HTR-8/SVneo (cell line): ENCODE data around the gene CYP4F3.
"Not testable (repeated sequence)": the region's sequence is repeated elsewhere in the genome, so short reads cannot be mapped to it uniquely, and the experiment has no call there.

ENCODE experiments used
- DNase-seq: peaks from one replicate; pipeline ENCODE4 v3.0.0; 2011; ENCODE audit warnings: low spot score, mixed read lengths; ENCODE audit not compliant: insufficient read length
- FAIRE-seq: peaks from 2 replicates; lab custom pipeline; 2011; peaks lifted over from hg19 to GRCh38; lab: Jason Lieb, UNC

CYP4F3 gene

DNA sequence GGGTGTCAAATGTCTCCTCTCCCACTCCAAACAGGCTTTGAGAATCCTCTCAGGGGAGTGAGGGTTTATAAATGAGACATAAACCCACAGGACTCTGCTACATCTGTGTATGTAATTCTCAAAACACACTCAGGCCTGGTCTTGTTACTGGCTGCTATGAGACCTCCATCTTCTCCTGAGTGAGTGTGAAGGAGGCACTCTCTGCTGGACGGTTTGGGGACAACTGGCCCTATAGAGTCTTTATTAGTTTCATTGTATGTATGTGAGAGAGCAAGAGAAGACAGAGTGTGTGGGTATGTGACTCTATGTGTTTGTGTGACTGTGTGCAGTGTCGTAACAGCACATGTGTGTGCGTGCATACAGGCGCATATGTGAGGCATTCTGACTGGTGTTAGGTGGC is 22.6 kb downstream of the CYP4F3 start:
- DNase-seq (no peak), FAIRE-seq (no peak)

DNA sequence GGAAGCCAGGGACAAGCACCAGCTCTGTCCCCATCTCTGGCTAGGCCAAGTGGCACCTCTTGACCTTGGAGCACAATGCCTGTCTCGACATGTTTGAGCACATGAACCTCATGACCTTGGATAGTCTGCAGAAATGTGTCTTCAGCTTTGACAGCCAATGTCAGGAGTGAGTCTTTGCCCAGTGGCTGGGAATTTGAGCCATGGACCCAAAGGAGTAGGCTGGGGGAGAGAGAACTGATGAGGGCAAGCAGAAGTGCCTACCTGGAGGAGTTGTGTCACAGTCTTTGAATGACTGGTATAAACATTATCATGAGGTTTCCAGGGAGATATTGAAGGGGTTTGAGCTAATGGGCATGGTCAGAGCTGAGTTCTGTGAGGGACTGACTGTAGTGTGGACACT is 25.5 kb downstream of the CYP4F3 start:
- FAIRE-seq (no peak), DNase-seq (no peak)

DNA sequence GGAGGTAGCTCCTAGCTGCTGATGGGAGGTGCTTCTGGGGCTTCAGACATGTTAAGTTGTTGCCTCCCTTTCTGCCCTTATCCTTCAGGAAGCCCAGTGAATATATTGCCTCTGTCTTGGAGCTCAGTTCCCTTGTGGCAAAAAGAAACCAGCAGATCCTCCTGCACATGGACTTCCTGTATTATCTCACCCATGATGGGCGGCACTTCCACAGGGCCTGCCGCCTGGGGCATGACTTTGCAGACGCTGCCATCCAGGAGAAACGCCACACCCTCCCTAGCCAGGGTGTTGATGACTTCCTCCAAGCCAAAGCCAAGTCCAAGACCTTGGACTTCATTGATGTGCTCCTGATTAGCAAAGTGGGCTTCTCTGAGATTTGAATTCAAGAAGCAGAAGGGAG is 26.2 kb downstream of the CYP4F3 start:
- FAIRE-seq: no peak

DNA sequence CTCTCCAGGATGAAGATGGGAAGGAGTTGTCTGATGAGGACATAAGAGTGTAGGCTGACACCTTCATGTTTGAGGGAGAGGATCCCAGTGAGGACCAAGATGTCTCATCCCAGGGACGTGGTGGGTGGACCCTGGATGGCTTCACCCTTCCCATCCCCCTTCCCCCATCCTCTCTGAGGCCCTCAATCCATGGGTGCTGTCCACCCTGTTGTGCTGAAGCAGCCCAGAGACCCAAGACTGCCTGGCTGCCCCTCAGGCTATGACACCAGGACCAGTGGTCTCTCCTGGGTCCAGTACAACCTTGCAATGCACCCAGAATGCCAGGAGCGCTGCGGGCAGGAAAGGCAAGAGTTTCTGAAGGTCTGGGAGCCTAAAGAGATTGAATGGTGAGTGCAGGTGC is 28.7 kb downstream of the CYP4F3 start:
- FAIRE-seq: no peak
- no peak for DNase-seq

More for the DNA sequence above, 26.2 kb downstream of the CYP4F3 start:
- no peak for DNase-seq

DNA sequence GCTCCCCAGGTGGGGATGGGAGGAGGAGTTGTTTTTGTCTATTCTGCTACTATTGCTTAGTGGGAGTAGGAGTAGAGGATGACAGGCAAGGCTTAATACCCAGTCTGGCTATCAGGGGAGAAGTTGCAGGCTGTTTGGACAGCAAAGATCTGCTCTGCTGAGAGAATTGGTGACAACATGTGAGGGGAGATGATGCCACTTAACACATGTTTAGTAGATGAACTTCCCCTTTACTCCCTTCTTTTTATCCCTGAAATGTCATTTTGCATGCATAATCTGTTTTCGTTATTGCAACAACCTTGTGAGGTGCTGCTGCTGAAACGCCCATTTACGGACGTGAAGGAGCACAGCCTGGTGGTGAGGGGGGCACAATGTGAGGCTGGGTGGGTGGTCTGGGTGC is 29.2 kb downstream of the CYP4F3 start:
- DNase-seq: no peak
- no peak for FAIRE-seq

DNA sequence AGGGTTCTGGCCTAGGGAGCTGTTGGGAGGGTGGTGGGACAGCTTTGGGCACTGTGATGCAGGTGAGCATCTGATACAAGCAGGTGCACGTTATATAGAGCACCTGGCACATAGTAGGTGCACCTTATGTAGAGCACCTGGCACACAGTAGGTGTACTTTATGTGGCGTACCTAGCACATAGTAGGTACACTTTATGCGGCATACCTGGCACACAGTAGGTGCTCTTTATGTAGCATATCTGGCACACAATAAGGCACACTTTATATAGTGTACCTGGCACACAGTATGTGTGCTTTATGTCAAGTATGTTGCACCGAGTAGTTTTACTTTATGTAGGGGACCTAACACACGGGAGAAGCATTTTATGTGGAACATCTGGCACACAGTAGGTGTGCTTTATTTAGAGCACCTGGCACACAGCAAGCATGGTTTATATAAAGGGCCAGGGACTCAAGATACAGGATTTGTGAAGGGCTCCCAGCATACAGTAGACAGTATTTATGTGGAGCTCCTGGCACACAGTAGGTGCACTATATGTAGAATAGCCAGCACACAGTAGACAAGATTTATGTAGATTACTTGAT is 30.6 kb downstream of the CYP4F3 start:
- peak; percentile 33 for FAIRE-seq
- DNase-seq: no peak

DNA sequence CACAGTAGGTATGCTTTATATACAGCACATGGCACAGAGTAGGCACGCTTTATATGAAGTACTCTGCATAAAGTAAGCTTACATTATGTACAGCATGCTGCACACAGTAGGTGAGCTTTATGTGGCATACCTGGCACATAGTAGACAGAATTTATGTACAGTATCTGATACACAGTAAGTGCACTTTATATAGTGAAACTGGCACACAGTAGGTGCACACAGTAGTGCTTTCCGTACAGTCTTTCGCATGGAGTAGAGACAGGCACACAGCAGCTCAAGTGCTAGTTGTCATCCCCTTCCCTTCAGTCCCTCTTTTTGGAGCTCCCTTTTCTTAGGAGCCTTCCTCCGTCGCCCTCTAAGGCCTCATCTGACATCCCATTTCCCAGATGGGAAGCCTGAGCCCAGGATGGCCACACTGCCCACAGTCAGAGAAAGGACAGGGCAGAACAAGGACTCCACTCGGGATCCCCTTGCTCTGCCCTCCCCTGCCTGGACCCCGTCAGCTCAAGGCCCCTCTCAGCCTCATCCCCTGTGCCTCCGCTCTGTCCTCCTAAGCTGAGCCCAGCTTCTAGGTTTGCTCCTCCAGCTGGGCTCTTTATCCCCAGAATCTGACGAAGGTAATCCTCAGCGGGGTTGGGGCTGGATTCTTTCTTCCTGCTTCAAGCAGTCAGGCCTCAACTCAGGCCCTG is 31.3 kb downstream of the CYP4F3 start:
- DNase-seq: no peak
- no peak for FAIRE-seq

DNA sequence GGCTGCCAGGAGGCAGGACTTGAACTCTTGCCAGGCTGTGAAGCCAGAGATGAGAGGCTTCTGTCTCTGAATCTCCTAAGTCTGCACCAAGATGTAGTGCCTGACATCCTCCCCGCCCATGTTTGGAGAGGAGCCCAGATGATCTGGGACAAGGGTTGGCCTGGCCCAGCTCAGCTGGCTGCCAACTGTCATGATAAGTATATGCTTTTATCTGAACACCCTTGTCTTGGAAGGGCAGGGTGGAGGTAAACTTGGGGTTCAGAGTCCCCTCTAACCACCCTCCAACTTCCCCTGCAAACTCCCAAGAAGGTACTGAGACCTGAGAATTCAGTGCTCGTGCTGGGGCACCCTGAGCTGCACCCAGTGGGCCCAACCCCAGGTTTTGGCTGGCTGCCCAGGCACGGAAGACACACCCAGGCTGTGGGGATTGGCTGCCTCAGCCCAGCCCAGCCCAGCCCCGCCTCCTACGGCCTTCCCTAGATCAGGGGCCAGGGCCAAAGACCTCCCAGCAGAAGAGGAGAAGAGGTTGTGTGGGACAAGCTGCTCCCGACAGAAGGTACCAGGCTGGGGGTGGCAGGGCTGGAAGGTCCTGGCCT is 32.0 kb downstream of the CYP4F3 start, which contains the start of gene CYP4F12:
TSS of gene CYP4F12 (plus strand) at position 508 of the 596 bp plus-strand sequence. CDS start 443 bp downstream, outside the sequence.
- no peak for DNase-seq
- FAIRE-seq: no peak

DNA sequence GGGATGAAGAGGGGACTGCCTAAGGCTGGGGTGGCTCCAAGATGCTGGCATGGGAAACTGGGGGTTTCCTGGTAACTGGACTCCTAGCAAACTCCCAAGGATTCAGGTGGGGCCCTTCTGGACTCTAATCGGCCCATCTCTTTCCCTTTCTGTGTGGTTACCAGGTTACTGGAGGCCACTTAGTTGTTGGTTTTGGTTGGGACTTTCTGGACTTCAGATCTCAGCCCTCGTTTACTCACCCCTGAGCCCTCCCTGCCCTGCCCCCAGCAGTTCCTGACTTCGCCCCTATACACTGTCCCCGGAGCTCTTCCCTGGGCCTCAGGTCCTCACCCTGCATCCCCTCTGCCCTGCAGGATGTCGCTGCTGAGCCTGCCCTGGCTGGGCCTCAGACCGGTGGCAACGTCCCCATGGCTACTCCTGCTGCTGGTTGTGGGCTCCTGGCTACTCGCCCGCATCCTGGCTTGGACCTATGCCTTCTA is 32.5 kb downstream of the CYP4F3 start:
- DNase-seq (no peak), FAIRE-seq (no peak)

DNA sequence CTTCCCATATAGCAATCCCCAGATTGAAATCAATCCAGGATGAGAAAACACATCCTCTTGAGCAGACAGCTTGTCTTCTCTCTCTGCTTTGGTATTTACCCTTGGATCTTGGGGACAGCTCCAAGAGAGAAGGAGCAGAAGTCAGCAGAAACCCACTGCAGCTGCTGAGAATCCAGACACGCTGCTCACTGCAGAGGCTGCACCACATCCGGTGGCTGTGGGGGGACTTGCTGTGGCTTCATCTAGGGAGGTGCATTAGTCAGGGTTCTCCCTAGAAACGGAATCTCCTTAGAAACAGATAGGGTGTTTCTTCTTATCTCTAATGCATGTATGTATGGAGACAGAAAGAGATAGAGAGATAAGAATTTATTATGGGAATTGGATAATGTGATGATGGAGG is 34.9 kb downstream of the CYP4F3 start:
- DNase-seq: no peak
- FAIRE-seq: no peak

DNA sequence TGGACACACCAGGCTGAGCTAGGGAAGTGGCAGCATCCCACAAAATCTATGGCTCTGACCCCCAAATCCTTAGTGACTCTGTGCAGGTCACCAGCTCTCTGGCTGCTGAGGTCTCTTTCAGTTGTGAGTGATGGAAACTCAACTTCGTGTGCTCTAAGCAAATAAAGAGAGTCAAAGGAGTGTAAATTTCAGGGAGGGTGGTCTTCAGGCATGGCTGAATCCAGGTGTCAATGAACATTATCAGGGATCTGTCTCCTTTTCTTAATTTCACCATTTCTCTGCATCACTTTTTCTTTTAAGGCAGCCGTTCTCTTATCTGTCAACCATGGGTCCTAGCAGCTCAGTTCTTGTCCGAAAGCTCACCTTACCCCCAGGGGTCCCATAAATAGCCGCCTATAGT is 38.4 kb downstream of the CYP4F3 start:
- FAIRE-seq (no peak), DNase-seq (no peak)

DNA sequence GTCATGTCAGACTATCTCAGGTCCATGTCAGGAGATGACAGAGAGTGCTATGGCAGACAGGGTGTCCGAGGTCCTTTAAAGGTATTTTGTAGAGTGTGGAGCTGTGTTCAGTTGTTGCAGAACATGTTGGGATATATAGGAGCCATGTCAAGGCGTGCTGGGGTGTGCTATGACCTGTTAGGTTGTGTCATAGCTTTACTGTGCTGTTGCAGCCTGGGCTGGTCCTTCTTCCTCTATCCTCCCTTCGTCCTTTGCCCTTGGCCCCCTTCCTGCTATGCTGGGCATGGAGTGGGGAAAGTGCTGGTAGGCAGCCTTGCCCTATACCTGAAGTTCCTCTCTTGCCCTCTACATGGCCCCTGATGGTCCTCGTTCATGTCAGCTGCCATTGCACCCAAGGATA is 39.2 kb downstream of the CYP4F3 start:
- not testable (repeated sequence) for FAIRE-seq, DNase-seq

DNA sequence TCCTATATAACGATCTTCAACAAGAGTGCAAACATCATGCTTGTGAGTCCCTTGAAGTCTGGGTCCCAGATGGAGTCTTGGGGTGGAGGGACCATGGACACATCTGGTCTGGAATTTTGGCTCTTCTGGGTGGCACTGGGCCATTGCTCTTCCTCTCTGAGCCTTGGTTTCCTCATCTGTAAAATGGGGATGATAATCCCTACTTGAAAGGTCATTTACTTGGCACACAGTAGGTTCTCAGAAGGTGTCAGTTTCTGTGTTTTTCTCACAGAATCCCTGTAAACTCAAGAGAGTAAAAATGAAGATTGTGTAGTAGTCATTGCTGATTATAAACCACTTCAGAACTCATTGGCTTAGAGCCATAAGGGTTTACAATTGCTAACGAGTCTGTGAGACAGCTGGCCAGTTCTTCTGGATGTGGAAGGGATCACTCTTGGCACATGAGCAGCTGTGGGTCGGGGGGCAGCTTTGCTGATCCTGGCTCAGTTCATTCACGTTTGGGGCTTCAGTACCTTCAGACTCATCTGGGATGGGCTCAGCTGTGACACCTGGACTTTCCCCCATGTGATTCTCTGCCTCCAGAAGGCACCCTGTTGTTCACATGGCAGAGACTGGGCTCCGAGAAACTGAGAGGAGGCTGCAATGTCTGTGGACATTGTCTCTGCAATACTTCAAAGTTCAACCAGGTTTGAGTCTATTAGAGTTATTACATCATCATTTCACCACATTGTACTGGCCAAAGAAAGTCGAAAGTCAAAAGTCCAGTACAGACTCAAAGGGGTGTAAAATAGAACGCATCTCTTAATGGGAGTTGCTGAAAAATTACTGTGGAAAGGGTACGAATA is 40.0 kb downstream of the CYP4F3 start:
- no peak for DNase-seq
- no peak for FAIRE-seq

DNA sequence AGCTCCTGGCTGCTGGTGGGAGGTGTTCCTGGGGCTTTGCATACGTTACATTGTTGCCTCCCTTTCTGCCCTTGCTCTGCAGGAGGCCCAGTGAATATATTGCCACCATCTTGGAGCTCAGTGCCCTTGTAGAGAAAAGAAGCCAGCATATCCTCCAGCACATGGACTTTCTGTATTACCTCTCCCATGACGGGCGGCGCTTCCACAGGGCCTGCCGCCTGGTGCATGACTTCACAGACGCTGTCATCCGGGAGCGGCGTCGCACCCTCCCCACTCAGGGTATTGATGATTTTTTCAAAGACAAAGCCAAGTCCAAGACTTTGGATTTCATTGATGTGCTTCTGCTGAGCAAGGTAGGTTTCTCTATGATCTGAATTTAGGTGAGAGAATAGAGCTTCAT is 42.7 kb downstream of the CYP4F3 start:
- DNase-seq (no peak), FAIRE-seq (no peak)

DNA sequence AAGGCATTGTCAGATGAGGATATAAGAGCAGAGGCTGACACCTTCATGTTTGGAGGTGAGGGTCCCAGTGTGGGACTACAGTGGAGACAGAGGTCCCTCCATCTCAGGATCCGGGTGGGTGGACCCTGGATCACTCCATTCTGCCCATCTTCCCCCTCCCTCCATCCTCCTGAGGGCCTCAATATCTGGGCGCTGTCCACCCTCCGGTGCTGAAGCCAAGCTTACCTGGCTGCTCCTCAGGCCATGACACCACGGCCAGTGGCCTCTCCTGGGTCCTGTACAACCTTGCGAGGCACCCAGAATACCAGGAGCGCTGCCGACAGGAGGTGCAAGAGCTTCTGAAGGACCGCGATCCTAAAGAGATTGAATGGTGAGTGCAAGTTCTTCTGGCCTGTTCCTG is 44.1 kb downstream of the CYP4F3 start:
- FAIRE-seq (no peak), DNase-seq (no peak)

DNA sequence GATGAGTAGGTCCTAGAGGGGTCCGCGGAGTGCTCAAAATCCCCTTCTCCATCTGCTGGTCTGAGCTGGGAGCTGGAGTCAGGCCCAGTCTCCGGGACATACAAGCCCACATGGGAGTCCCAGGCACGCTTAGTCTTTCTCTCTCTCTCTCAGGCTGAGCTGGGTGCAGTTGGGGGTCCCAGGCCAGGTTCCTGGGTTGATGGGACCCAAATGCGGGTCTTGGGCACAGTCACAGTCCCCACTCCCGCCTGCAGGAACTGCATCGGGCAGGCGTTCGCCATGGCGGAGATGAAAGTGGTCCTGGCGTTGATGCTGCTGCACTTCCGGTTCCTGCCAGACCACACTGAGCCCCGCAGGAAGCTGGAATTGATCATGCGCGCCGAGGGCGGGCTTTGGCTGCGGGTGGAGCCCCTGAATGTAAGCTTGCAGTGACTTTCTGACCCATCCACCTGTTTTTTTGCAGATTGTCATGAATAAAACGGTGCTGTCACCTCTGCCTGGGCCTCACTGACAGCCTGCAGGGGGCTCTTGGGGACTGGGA is 56.0 kb downstream of the CYP4F3 start:
- no peak for DNase-seq
- no peak for FAIRE-seq

DNA sequence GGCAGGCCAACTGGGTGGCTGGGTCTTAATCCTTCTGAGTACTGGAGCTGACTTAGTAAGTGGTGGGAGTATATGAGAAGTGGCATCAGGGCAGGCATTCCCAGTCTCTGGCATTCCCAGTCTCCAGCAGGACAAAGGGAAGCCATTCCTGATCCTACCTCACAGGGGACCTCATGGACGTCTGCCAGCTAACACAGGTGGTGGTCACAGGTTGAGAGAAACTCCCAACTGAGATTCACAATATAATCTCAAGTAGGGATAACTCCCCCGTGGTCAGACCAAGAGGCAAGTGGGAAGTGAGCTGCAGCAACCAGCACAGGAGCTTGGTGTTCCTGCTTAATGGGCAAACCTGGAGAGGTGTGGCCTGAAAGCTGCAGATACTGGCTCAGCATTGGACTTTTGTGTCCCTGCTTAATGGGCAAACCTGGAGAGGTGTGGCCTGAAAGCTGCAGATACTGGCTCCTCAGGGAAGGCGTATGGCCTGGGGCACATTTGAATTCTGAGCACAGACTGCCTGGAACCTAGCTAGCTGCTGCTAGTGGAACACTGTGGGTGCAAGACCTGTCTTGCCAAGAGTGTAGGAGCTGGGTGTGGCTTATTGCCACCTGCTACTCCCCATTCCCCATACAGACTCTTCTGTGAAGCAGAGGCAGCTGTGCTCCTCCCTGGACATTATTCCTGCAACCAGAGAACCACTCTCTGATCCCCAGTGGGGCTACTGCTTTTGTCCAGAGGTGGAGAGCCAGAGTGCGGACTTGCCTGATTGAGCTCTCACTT is 61.2 kb downstream of the CYP4F3 start:
- FAIRE-seq: no peak

DNA sequence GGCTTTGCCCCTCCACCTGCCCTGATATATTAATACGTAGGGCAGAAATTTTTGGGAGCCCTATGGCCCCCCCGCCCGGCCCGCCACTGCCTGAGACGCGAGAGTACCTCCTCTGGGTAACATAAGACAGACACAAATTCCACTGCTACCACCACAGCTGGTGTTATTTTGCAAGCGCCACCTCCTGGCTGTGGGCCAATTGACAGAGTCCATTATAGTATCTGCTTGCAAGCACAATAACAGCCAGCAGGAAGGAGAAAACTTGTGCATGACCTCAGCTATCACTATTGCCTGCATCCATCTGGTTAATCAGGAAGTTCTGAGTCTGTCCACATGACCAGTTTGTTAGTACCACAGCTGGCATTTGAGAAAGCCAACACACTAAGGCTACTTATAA is 61.8 kb downstream of the CYP4F3 start:
- DNase-seq: peak; percentile 20

More for the DNA sequence above, 61.2 kb downstream of the CYP4F3 start:
- no peak for DNase-seq

More for the DNA sequence above, 61.8 kb downstream of the CYP4F3 start:
- FAIRE-seq: no peak
